Suprapubic skin (tissue), 4 donors: ENCODE data around the gene BCL7C.

Experiments used
- EP300 ChIP-seq: sonication (generic); formaldehyde crosslinking; IDR thresholded peaks from one replicate; pipeline ENCODE4 v1.6.1; 2017; ENCODE audit warnings: antibody characterized with exemption
- POLR2A ChIP-seq, 2 donors: fragments of 450-650 bp; IDR thresholded peaks; one replicate each; pipeline ENCODE4 v1.6.1; 2017; ENCODE audit warnings: antibody characterized with exemption in 2 of 2, mild to moderate bottlenecking in 2 of 2, moderate library complexity in 2 of 2
- POLR2AphosphoS5 ChIP-seq, 3 donors: sonication (generic); formaldehyde crosslinking; IDR thresholded peaks; one replicate each; pipeline ENCODE4 v1.6.1; 2017; ENCODE audit warnings: antibody characterized with exemption in 3 of 3
- TF ChIP-seq, protein P1 (sequence below), 2 donors: fragments of 200-600 bp in 1 of 2; fragments of 450-650 bp in 1 of 2; sonication (generic) in 1 of 2; IDR thresholded peaks; one replicate each; pipeline ENCODE4 v1.5.1; 2016 to 2019; ENCODE audit warnings: antibody characterized with exemption in 2 of 2, mild to moderate bottlenecking in 1 of 2, moderate library complexity in 1 of 2

DNA sequence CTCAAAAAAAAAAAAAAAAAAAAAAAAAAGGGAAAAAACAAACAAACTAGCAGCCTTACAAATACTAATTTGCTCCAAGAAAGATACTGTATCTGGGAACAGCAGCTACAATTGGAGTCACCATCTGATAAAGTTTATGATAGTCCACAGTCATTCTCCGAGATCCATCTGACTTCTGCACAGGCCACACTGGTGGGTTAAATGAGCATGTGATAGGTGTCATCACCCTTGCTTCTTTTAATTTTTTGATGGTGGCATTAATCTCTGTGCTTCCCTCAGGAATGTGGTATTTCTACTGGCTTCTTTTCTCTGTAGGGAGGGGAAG is 49.6 kb downstream of the BCL7C start:
- TF ChIP-seq EP300 (no peak), POLR2A (IDR thresholded peaks at IDR 0.05) (no peak), POLR2AphosphoS5 (IDR thresholded peaks at IDR 0.05) (no peak)
- TF ChIP-seq, protein P1, sequence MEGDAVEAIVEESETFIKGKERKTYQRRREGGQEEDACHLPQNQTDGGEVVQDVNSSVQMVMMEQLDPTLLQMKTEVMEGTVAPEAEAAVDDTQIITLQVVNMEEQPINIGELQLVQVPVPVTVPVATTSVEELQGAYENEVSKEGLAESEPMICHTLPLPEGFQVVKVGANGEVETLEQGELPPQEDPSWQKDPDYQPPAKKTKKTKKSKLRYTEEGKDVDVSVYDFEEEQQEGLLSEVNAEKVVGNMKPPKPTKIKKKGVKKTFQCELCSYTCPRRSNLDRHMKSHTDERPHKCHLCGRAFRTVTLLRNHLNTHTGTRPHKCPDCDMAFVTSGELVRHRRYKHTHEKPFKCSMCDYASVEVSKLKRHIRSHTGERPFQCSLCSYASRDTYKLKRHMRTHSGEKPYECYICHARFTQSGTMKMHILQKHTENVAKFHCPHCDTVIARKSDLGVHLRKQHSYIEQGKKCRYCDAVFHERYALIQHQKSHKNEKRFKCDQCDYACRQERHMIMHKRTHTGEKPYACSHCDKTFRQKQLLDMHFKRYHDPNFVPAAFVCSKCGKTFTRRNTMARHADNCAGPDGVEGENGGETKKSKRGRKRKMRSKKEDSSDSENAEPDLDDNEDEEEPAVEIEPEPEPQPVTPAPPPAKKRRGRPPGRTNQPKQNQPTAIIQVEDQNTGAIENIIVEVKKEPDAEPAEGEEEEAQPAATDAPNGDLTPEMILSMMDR (IDR thresholded peaks at IDR 0.05) = no peak
